HG03135 (cell line): ENCODE data around the gene GBP3.
"Not testable (repeated sequence)": the region's sequence is repeated elsewhere in the genome, so short reads cannot be mapped to it uniquely, and the experiment has no call there.

ENCODE experiments used
- ATAC-seq: cut with Tn5 transposase; IDR thresholded peaks from one replicate; pipeline ENCODE4 v1.9.1; 2021; ENCODE audit warnings: mild to moderate bottlenecking, moderate library complexity; ENCODE audit not compliant: unreplicated experiment

Gene GBP3

DNA sequence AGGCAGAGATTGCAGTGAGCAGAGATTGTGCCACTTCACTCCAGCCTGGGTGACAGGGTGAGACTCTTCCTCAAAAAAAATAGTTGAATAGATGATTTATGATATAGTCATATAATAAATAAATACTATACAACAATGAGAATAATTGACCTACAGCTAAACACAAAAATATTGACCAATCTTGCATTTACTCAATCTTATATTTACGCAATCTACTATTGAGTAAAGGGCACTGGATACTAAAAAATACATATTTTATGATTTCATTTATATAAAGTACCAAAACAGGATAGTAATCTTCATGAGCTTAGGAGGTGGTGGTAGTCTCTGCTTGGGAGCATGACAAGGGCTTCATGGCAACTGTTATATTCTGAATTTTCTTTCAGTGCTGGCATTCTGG, 19.1 kb upstream of the GBP3 start:
- no peak for ATAC-seq

DNA sequence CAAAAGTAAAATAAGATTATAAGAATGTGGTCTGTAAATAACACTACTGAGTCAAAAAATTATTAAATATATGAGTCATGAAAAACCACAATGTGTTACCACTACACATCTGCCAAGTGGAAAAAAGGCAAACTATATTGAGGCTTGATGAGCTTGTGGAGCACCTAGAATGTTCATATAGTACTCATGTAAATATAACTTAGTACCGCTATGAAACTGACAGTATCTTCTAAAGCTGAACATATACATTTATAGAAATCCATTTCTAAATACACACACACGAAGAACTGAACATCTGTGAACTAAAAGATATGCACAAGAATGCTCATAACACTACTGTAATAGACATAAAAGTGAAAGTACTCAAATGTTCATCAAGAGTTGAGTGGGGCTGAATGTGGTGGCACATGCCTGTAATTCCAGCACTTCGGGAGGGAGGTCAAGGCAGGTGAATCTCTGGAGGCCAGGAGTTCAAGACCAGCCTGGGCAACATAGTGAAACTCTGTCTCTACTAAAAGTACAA, 18.5 kb upstream of the GBP3 start:
- ATAC-seq, result peak; percentile 93

DNA sequence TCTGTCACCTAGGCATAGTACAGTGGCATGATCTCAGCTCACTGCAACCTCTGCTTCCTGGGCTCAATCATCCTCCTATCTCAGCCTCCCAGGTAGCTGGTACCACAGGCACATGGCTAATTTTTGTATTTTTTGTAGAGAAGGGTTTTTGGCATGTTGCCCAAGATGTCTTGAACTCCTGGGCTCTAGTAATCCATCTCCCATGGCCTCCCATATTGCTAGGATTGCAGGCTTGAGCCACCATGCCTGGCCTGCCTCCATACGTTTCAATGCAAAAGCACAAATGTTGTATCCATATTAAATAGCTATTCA, 17.6 kb upstream of the GBP3 start:
- no peak for ATAC-seq

DNA sequence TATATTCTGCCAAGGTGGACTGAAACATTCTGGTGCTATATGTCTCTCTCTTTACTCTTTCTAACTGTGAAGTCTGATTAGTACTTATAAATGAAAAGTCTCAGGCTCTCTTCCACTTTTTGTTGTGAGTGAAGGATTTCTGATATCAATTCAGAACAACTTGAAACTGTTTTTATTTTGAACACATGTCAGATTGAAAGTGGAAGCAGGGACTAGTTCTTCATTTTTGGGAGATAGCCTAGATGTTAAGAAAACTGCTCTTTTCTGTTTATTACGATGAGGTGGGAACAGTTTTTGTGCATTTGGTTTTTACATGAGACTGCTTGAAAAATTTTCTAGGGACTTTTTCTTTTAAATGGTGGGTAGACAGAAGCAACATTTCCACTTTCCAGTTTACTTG, 14.5 kb upstream of the GBP3 start:
- no peak for ATAC-seq

DNA sequence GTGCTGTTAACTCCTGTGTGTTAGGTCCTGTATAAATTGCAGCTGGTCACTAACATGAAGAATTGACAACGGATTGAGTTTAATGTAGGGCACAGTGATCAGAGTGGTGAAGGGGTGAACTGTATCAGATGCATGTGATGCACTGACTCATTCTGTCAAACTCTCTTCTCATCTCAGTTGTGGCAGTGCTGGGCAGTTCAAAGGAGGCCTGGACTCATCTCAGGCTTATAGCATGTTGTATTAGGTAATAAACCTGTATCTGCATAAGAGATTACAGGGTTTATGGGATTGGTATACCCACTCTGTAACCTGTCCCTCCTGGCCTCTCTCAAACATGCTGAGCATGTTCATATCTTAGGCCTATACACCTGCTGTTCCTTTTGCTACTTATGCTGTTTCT, 12.4 kb upstream of the GBP3 start:
- ATAC-seq, result no peak

DNA sequence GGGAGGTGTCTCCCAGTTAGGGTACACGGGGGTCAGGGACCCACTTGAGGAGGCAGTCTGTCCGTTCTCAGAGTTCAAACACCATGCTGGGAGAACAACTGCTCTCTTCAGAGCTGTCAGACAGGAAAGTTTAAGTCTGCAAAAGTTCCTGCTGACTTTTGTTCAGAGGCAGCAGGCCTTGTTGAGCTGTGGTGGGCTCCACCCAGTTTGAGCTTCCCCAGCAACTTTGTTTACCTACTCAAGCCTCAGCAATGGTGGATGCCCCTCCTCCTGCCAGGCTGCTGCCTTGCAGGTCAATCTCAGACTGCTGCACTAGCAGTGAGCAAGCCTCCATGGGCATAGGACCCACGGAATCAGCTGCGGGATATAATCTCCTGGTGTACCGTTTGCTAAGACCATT, 11.3 kb upstream of the GBP3 start:
- ATAC-seq, result not testable (repeated sequence)

DNA sequence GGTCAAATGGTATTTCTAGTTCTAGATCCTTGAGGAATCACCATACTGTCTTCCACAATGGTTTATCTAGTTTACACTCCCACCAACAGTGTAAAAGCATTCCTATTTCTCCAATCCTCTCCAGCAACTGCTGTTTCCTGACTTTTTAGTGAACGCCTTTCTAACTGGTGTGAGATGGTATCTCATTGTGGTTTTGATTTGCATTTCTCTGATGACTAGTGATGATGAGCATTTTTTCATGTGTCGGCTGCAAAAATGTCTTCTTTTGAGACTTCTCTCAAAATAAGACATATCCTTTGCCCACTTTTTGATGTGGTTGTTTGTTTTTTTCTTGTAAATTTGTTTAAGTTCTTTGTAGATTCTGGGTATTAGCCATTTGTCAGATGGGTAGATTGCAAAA, 6.4 kb upstream of the GBP3 start:
- ATAC-seq, result not testable (repeated sequence)

DNA sequence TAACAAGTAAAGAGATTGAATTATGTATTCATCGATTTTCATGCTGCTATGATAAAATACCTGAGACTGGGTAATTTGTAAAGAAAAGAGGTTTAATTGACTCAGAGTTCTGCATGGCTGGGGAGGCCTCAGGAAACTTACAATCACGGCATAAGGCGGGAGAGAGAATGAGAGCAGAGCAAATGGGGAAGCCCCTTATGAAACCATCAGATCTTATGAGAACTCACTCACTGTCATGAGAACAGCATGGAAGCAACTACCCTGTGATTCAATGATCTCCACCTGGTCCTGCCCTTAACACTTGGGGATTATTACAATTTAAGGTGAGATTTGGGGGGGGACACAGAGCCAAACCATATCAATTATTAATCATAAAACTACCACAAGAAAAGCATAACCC, 3.3 kb upstream of the GBP3 start:
- no peak for ATAC-seq

DNA sequence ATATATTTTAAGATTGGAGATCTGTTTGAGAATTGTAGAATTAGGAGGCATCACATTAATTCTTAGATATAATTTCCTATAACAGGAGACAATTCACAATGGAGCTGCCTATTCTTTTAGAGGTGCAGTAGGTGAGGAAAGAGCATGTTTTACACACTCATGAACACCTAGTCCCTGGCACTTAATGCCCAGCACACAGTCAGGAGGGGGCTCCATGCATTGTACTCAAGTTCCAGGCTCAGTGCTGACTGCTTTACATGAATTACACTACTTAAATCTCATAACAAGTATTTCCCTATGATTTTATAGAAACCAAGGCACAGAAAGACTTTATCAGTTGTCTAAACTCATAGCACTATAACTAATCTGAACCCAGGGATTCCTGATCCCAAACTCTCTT, 360 bp upstream of the GBP3 start:
- ATAC-seq, result no peak

DNA sequence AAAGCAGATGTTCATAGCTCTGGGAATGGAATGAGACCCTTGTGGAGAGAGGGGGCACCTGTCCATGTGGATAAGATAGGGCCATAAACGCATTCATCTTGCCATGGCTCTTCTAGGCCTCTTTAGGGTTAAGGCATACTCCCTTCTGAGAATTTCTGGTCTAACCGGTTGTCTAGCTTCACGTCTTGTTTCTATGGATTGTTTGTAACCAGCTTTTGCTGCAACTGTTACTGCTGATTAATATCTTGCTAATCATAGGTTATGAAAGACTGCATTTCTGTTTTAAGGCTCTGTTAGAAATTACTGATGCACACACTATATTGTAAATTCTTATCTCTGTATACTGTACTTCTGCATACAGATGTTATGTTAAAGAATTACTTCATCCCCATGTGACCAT, 4.3 kb downstream of the GBP3 start:
- not testable (repeated sequence) for ATAC-seq

DNA sequence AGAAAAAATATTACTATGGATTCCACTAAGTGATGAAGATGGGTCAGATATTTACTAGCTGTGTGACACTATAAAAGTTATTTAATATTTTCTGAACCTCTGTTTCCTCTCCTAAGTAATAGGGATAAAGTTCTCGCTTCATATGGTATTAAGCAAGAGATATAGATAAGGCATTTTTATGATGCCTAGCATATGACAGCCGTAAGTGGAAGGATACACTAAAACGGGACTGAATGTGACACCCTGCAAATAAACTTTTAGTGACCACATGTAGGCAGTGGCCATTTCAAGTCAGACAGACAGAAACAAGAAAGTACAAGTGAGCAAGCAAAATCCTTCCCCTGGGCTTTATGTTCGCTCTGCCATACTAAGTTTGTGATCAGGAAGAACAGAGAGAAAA, 14.2 kb downstream of the GBP3 start:
- ATAC-seq, result no peak

DNA sequence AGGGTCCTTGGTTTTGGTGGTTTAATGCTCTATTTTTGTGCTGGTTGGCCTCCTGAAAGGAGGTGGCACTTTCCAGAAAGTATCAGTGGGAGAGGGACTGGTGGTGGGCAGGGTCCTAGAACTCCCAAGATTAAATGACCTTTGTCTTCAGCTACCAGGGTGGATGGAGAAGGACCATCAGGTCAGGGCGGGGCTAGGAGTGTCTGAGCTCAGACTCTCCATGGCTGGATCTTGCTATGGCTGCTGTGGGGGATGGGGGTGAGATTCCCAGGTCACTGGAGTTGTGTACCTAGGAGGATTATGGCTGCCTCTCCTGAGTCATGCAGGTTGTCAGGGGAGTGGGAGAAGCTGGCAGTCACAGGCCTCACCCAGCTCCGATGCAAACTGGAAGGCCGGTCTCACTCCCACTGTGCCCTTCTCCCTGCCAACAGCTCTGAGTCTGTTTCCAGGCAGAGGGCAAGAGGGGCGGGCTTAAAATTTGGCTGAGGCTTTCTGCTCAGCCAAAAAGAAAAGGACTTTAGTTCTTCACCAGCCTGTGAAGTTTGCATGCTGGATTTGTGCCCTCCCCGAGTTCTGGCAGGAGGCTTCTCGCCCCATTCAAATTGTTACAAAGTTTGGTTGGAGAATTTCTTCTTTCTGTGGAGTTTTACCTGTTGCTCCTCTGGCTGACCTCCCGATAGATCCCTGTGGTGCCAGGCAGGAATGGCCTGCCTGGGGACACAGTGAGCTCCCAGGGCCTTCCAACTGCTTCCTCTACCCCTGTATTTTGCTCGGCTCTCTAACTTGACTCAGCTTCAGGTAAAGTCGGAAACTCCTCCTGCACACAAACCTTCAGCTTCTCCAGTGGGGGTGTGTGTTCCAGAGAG, 17.1 kb downstream of the GBP3 start:
- ATAC-seq, result no peak

DNA sequence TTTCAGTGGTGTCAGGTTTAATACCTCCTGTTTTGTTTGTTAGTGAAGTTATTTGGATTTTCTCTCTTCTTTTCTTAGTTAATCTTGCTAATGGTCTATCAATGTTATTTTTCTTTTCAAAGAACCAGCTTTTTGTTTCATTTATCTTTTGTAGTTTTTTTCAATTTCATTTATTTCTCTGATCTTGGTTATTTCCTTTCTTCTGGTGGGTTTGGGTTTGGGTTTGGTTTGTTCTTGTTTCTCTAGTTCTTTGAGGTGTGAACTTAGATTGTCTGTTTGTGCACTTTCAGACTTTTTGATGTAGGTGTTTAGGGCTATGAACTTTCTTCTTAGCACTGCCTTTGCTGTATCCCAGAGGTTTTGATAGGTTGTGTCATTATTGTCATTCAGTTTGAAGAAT, 20.5 kb downstream of the GBP3 start:
- ATAC-seq, result not testable (repeated sequence)

DNA sequence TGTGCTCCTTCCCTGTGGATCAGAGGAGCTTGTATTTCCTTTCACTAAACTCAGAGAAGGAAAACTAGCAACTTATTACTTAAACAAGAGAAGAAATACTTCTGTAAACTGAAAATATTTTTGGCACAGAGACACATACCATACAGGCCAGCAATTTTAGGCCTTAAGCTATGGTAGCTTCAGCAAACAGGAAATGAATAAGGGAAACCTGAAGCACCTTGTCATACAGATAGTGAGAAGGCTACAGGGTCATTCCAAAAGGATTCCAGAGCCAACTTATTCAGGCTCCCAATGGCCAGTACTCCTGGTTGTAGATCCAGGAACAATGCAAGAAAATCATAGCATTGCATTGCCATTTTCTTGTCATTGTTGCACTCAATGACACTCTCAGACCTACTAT, 21.2 kb downstream of the GBP3 start:
- no peak for ATAC-seq

DNA sequence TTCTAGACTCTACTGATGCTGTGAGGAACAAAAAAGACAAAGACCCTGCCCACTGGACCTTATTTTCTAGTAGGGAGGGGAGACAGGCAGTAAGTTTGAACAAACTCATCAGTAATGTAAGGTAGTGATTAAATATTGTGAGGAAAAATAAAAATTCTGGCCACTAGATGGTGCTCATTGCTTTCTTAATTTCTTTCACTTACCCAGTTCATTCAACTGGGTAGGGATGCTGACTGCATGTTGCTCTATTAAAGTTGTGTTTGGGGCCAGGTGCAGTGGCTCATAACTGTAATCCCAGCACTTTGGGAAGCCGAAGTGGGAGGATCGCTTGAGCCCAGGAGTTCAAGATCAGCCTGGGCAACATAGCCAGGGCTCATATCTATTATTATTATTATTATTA, 23.9 kb downstream of the GBP3 start:
- peak; percentile 77 for ATAC-seq

DNA sequence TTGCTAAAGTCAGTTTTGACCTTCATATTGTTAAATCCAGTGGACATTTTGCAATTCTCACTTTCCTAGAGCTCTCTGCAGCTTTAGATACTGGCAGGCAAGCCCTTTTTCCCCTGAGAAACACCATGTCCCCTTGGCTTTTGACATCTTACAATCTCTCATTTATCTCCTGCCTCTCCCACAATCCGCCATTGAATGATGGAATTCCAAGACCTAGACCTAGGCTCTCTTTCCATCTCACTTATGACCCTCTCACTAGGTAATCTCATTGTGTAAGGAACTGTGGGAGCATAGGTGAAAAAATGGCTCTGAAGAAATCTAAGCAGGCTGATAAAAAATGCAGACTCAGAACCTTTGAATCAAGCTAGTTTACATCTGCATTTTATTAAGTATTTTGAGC, 32.2 kb downstream of the GBP3 start:
- ATAC-seq, result no peak

DNA sequence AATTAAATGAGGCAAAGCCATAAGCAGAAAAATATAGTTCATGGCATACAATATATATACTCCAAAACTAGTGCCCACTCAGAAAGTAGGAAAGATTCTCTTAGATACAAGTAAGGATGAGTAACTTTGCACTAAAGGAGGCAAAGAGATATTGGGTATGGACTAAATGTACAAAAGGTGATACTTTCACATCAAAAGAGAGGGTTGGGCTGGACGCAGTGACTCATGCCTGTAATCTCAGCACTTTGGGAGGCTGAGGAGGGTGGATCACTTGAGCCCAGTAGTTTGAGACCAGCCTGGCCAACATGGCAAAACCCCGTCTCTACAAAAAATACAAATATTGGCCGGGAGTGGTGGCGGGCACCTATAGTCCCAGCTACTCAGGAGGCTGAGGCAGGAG, 37.0 kb downstream of the GBP3 start:
- no peak for ATAC-seq

DNA sequence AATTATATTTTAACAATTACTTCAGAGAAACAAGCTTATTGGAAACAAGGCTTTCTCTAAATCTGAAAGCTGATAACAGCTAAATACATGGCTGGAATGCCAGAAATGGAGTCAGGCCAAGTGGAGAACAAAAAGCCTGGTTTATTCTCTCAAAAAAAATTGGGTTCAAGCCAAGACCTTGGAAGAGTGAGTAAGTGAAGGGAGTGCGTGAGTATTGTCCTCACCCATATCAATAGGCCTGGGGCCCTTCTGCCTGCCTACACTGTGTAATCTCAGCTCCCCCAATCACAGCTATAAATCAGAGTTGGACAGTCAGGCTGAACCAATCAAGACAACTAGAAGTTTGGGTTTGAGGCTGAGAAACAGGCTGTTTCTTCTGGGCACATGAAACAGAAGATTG, 37.6 kb downstream of the GBP3 start:
- ATAC-seq, result no peak

DNA sequence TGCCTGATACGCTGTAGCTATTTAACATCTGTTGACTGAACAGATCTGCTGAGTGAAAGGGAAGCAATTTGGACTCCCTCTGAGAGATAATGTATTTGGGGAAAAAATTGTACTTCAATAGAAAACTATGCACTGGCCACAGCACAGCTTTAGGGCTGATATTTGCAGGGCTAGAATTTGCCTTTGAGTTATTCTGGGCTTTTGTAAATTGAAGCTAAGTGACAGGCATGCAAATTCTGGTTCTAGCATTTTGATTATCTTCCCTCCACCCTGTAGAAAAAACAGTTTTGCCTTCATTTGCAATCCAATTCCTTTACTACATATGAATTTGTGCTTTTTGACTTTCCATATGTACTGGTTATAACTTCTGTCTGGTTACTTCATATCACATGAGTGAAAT, 38.1 kb downstream of the GBP3 start:
- no peak for ATAC-seq

DNA sequence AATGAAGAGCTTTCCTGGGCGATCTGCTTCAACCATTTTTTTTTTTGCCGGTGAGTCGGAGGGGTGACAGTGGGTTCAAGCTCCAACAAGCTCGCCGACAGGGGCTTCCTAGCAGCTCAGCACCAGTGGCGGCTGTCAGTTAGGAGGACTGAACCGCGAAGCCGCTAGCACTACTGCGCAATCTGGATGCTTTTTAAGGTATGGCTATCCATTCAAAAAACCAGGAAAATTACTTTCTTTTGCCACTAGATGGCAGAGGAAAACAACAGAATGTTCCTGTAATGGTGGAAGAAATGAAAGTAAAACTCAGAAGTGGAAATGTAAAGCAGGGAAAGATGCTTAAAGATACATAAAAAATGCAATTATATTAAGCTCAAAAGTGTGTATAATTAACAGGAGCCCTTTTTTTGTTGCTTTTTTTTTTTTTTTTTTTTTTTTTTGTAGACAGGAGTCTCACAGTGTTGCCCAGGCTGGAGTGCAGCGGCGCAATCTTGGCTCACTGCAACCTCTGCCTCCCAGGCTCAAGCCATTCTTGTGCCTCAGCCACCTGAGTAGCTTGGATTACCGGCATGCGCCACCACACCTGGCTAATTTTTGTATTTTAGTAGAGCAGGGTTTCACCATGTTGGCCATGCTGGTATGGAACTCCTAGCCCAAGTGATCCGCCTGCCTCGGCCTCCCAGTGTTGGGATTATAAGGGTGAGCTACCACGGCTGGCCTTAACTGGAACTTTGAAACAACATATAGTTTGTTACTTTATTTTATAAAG, 38.7 kb downstream of the GBP3 start:
- no peak for ATAC-seq

DNA sequence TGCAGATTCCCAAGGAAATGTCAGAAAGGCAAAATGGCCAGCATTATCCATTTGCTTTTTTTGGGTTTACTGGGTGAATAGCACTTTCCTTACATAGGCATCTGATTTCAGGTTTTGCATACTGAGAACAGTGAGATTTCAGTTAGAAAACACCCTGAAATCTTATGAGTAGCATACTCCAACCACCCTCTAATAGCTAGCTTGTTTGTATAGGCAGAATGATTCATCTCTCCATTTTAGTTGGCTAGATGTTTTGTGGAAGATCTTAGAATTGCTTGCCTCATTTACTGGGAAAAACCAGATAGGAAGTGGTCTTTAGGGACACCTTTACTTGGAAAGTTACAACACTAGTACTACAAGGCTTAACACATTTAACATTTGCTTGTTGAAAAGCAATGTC, 40.6 kb downstream of the GBP3 start:
- no peak for ATAC-seq

DNA sequence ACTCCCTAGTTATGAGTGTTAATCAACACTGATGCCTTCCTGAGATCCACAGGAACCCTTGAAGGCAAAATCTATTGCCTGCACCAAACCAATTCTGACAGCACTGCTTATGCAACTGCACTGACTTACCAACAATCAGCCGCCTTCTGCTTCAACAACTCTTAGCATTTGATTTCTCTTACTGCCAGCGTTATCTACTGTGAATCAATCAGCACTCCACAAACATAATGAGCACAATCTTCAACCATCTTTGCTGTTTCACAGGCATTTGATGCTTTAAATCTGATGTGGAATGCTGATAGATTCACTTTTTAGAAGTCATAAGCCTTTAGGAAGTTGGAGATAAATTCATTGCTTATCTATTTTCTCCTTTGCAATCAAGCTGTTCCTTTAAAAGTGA, 41.2 kb downstream of the GBP3 start:
- ATAC-seq, result not testable (repeated sequence)
